ENCODE results near the gene ZNF827.

ZNF827 gene

DNA sequence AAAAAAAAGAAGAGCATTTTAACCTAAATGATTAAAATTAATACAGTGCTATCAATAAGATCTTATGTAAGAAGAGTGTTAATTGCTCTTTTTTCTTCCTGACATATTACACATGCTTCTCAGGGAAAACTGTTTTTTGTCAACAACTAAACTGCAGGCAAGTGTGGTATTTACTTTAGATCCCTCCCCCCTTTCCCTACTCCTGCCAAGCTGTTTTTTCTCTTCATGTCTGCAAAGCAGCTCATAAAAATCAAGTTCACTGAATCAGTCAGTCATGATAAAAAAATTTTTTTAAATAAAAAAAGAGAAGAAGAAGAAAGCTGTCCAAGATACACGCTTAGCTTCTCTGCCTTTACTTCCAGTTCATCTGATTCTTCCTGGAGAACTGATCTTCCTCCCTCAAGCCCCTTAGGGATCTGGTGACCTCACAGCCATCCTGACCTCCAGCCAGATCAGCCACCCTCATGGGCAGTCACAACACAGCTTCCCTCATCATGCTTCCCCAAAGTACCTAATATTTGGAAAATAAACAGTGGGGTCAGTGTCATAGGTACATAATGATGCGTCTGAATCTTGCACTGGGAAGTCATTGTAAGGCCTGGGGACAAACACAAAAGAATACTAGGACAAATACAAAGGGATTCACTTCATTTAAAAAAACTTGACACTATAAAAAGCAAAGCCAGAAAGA, 87.0 kb downstream of the ZNF827 start:
- H3K4me3 ChIP-seq (ENCODE audit: control insufficient read depth, low read depth, low read length), result no peak overlapping the region
- TF ChIP-seq, protein P1, sequence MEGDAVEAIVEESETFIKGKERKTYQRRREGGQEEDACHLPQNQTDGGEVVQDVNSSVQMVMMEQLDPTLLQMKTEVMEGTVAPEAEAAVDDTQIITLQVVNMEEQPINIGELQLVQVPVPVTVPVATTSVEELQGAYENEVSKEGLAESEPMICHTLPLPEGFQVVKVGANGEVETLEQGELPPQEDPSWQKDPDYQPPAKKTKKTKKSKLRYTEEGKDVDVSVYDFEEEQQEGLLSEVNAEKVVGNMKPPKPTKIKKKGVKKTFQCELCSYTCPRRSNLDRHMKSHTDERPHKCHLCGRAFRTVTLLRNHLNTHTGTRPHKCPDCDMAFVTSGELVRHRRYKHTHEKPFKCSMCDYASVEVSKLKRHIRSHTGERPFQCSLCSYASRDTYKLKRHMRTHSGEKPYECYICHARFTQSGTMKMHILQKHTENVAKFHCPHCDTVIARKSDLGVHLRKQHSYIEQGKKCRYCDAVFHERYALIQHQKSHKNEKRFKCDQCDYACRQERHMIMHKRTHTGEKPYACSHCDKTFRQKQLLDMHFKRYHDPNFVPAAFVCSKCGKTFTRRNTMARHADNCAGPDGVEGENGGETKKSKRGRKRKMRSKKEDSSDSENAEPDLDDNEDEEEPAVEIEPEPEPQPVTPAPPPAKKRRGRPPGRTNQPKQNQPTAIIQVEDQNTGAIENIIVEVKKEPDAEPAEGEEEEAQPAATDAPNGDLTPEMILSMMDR (IDR thresholded peaks at IDR 0.05; ENCODE audit: control insufficient read depth, insufficient read depth, low read depth, low read length, missing control alignments), result no peak
- no peak for DNase-seq (ENCODE audit: low read depth)

DNA sequence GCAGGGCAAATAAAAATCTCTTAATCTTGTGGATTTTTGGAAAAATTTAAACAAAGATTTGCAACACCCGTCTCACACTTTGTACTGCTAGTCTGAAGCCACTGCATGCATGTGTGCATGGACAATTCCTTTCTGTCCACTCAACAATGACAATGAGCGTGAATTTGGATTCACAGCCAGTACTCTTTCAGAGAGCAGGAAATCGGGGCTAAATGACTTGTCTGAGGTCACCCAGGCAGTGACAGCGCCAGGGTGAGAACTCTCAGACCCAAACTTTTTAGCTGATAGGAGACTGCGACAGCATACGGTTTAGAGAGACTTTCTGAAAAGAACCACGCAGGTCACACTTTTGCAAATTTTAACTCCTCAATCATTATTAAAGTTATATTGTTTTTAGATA, 90.9 kb downstream of the ZNF827 start:
- H3K4me3 ChIP-seq (ENCODE audit: control insufficient read depth, low read depth, low read length), result no peak overlapping the region
- DNase-seq (ENCODE audit: low read depth), result no peak
- TF ChIP-seq, protein P1 (IDR thresholded peaks at IDR 0.05; ENCODE audit: control insufficient read depth, insufficient read depth, low read depth, low read length, missing control alignments), result no peak

DNA sequence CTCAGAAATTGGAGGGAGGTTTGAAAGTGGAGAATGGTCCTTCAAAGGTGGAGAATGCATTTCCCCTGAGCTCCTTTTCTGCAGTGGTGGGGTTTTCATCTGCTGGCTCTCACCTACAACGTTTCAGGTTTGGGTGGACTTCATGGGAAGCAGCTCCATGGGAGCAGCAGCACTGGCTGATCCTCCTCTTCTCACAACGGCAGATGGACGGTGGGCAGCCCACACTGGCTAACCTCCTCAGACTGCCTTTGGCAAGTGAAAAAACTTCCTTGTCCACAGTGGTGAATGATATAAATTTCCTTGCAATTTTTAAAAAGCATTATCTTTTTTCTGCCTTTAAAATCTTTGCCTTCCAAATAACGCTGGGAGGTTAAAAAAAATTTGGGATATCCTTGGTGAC, 93.5 kb downstream of the ZNF827 start:
- H3K4me3 ChIP-seq (ENCODE audit: control insufficient read depth, low read depth, low read length), result no peak overlapping the region
- no peak for DNase-seq (ENCODE audit: low read depth)
- TF ChIP-seq, protein P1 (IDR thresholded peaks at IDR 0.05; ENCODE audit: control insufficient read depth, insufficient read depth, low read depth, low read length, missing control alignments), result no peak

DNA sequence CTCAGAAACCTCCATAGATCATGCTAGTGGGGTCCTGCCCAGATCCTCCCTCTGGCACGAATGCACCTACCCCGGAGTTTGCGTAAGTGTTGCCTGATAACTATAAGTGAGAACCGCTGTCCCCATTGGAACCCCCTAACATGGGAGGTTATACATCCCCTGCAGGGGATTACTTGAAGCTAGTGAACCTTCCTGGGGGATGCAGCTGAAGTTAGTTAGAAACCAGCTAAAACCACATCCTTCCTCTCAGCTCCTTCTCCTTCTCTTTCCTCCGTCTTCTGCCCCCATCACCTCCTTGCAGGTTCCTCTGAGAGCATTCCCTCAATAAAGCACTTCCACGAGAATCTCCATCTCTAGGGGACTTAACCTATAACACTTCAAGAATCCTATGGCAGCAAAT, 95.0 kb downstream of the ZNF827 start:
- no peak overlapping the region for H3K4me3 ChIP-seq (ENCODE audit: control insufficient read depth, low read depth, low read length)
- TF ChIP-seq, protein P1 (IDR thresholded peaks at IDR 0.05; ENCODE audit: control insufficient read depth, insufficient read depth, low read depth, low read length, missing control alignments), result no peak
- DNase-seq (ENCODE audit: low read depth), result no peak

DNA sequence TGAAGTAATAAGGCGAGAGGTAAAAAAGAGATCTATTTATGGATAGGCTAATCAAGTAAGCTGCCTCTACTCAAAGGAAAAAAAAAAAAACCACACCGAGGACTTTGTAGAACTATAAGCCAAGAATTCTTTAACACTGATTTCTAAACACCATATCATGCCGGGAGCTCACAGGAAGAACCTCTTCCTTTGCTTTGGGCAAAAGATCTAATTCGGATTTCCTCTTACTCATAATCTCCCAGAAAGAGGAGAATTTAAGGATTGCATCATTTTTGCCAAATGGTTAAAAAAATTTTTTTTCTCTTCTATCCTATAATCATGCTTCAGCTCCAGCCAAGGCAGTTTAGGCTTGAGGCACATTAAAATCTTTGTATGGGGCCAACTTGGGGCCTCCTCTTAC, 95.5 kb downstream of the ZNF827 start:
- no peak overlapping the region for H3K4me3 ChIP-seq (ENCODE audit: control insufficient read depth, low read depth, low read length)
- TF ChIP-seq, protein P1 (IDR thresholded peaks at IDR 0.05; ENCODE audit: control insufficient read depth, insufficient read depth, low read depth, low read length, missing control alignments), result no peak
- peak; percentile 80 for DNase-seq (ENCODE audit: low read depth)

DNA sequence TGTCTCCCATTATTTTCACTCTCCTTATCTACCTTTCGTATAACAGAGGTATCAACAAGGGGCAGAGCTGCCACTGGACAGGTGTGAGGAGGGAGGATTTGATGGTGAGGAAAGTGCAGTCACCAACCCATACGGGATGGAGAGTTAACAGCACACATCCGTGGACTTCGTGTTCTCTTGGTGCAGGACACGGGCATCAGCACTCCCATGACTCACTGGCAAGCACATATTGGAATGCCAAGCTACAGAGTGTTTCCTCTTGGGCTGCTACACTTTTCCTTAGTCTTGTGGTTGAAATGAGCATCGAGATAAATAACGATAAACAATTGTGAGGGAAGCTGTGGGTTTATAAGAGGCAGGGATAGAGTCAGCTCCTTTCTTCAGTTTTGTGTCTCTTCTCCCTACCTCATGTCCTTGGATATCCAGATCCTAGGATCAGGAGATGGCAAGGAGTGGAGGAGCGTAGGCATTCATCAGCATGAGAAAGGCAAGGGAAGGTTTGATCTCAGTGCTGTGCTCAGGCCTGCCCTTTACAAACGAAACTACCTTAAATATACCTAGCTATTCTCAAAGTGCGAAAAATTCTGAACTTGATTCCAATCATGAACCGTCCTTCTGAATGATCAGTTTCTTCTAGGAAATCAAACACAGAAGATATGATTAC, 96.3 kb downstream of the ZNF827 start:
- DNase-seq (ENCODE audit: low read depth), result no peak

More for the DNA sequence above, 96.3 kb downstream of the ZNF827 start:
- H3K4me3 ChIP-seq (ENCODE audit: control insufficient read depth, low read depth, low read length), result no peak overlapping the region
- TF ChIP-seq, protein P1 (IDR thresholded peaks at IDR 0.05; ENCODE audit: control insufficient read depth, insufficient read depth, low read depth, low read length, missing control alignments), result no peak

Measured in AG09309 (cell line).